HEK293 (cell line): ENCODE data around the gene NLGN3.

ENCODE experiments used
- HOXA7 ChIP-seq: sonication (generic); formaldehyde crosslinking; IDR thresholded peaks from 2 replicates; pipeline ENCODE4 v1.8.1; 2022; ENCODE audit warnings: missing genetic modification reagents, borderline replicate concordance
- KLF8 ChIP-seq: fragments of 450-650 bp; formaldehyde crosslinking; IDR thresholded peaks from 2 replicates; pipeline ENCODE4 v1.5.1; 2016; ENCODE audit warnings: missing biosample characterization, missing genetic modification characterization
- ZBTB10 ChIP-seq: fragments of 450-650 bp; formaldehyde crosslinking; IDR thresholded peaks from 2 replicates; pipeline ENCODE4 v1.5.1; 2016; ENCODE audit warnings: missing biosample characterization, missing genetic modification characterization
- ZFP37 ChIP-seq: fragments of 450-650 bp; formaldehyde crosslinking; IDR thresholded peaks from 2 replicates; pipeline ENCODE4 v1.5.1; 2016; ENCODE audit warnings: missing biosample characterization, missing genetic modification characterization
- ZNF174 ChIP-seq: fragments of 450-650 bp; formaldehyde crosslinking; IDR thresholded peaks from 2 replicates; pipeline ENCODE4 v1.5.0; 2017; ENCODE audit warnings: missing biosample characterization, mild to moderate bottlenecking, missing genetic modification characterization
- ZNF24 ChIP-seq: fragments of 450-650 bp; formaldehyde crosslinking; IDR thresholded peaks from 2 replicates; pipeline ENCODE4 v1.5.1; 2016; ENCODE audit warnings: missing biosample characterization, missing genetic modification characterization
- ZNF280D ChIP-seq: fragments of 450-650 bp; formaldehyde crosslinking; IDR thresholded peaks from 2 replicates; pipeline ENCODE4 v1.5.1; 2016; ENCODE audit warnings: missing biosample characterization, missing genetic modification characterization
- ZNF37A ChIP-seq: fragments of 450-650 bp; IDR thresholded peaks from 2 replicates; pipeline ENCODE4 v1.5.1; 2018; ENCODE audit warnings: missing biosample characterization, missing genetic modification characterization
- ZNF518A ChIP-seq: fragments of 450-650 bp; formaldehyde crosslinking; conservative IDR thresholded peaks from 2 replicates; pipeline ENCODE4 v1.5.1; 2016; ENCODE audit warnings: low read depth, missing biosample characterization, missing genetic modification characterization
- ZNF560 ChIP-seq: fragments of 450-650 bp; formaldehyde crosslinking; IDR thresholded peaks from 2 replicates; pipeline ENCODE4 v1.5.1; 2017; ENCODE audit warnings: missing biosample characterization, missing genetic modification characterization, borderline replicate concordance
- ZNF76 ChIP-seq: fragments of 450-650 bp; formaldehyde crosslinking; IDR thresholded peaks from 2 replicates; pipeline ENCODE4; 2016; ENCODE audit warnings: low read depth, missing biosample characterization, missing genetic modification characterization, borderline replicate concordance
- ZNF791 ChIP-seq: fragments of 450-650 bp; formaldehyde crosslinking; IDR thresholded peaks from 2 replicates; pipeline ENCODE4 v1.5.1; 2016; ENCODE audit warnings: missing biosample characterization, missing genetic modification characterization
- TF ChIP-seq, protein P1 (sequence below): fragments of 450-650 bp; formaldehyde crosslinking; IDR thresholded peaks from 2 replicates; pipeline ENCODE4 v1.5.1; 2016; ENCODE audit warnings: missing biosample characterization, missing genetic modification characterization

The NLGN3 gene

DNA sequence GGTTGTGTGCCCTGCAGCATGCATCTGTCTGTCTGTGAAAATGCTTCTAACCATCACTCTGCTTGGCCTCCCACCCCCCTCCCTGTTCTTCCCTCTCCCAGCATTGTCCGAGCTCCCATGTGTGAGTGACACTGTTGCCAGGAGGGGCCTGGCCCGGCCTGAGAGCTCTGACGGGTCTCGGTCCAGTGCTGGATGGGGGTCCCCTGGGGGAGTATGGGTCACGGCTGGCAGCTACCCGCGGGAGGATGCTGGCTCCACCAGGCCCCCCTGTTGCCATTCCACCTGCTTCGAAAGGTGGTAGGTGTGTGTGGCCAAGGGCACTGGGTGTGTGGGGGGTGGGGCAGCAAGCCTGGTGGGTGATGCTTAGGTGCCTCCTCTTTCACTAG, 3.6 kb downstream of the NLGN3 start (continued):
- TF ChIP-seq, protein P1, sequence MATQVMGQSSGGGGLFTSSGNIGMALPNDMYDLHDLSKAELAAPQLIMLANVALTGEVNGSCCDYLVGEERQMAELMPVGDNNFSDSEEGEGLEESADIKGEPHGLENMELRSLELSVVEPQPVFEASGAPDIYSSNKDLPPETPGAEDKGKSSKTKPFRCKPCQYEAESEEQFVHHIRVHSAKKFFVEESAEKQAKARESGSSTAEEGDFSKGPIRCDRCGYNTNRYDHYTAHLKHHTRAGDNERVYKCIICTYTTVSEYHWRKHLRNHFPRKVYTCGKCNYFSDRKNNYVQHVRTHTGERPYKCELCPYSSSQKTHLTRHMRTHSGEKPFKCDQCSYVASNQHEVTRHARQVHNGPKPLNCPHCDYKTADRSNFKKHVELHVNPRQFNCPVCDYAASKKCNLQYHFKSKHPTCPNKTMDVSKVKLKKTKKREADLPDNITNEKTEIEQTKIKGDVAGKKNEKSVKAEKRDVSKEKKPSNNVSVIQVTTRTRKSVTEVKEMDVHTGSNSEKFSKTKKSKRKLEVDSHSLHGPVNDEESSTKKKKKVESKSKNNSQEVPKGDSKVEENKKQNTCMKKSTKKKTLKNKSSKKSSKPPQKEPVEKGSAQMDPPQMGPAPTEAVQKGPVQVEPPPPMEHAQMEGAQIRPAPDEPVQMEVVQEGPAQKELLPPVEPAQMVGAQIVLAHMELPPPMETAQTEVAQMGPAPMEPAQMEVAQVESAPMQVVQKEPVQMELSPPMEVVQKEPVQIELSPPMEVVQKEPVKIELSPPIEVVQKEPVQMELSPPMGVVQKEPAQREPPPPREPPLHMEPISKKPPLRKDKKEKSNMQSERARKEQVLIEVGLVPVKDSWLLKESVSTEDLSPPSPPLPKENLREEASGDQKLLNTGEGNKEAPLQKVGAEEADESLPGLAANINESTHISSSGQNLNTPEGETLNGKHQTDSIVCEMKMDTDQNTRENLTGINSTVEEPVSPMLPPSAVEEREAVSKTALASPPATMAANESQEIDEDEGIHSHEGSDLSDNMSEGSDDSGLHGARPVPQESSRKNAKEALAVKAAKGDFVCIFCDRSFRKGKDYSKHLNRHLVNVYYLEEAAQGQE (tag by site-specific recombination) = no peak
- TF ChIP-seq ZNF518A (tag by site-specific recombination) = no peak
- no peak for TF ChIP-seq ZBTB10 (tag by site-specific recombination)
- TF ChIP-seq ZNF24 (tag by site-specific recombination) = no peak
- TF ChIP-seq HOXA7 (CRISPR knock-in tag) = no peak
- TF ChIP-seq ZFP37 (tag by site-specific recombination) = no peak
- no peak for TF ChIP-seq KLF8 (tag by site-specific recombination)
- no peak for TF ChIP-seq ZNF76 (tag by site-specific recombination)
- no peak for TF ChIP-seq ZNF560
- TF ChIP-seq ZNF280D (tag by site-specific recombination) = no peak
- TF ChIP-seq ZNF37A (tag by site-specific recombination) = no peak
- TF ChIP-seq ZNF791 (tag by site-specific recombination) = no peak
- no peak for TF ChIP-seq ZNF174 (tag by site-specific recombination)
- TF ChIP-seq, all 188 proteins: peak for 0
